CD4-positive, alpha-beta T cell treated with Interferon gamma for 1 hour (primary cell): ENCODE measurements around the gene MSX1.
A peak's percentile ranks its signal among the peaks of the same experiment; 100 is the strongest.
"Not testable (repeated sequence)": the region's sequence is repeated elsewhere in the genome, so short reads cannot be mapped to it uniquely, and the experiment has no call there.

Experiments
- DNase-seq: peaks from one replicate; pipeline ENCODE4 v3.0.0-alpha.2; 2020

MSX1 gene

GRCh38 chr4:4859325-4859798 is at the start of gene MSX1:
TSS of gene MSX1 (plus strand) at chr4:4859665. CDS start at chr4:4859900, 235 bp downstream.
- DNase-seq: peak; percentile 29

GRCh38 chr4:4810092-4810774 is 49.2 kb upstream of the MSX1 start:
- no peak for DNase-seq

GRCh38 chr4:4810778-4811177 is 48.7 kb upstream of the MSX1 start:
- no peak for DNase-seq

GRCh38 chr4:4812145-4812794 is 47.2 kb upstream of the MSX1 start:
- no peak for DNase-seq

GRCh38 chr4:4818415-4819212 is 40.9 kb upstream of the MSX1 start:
- no peak for DNase-seq

DNA sequence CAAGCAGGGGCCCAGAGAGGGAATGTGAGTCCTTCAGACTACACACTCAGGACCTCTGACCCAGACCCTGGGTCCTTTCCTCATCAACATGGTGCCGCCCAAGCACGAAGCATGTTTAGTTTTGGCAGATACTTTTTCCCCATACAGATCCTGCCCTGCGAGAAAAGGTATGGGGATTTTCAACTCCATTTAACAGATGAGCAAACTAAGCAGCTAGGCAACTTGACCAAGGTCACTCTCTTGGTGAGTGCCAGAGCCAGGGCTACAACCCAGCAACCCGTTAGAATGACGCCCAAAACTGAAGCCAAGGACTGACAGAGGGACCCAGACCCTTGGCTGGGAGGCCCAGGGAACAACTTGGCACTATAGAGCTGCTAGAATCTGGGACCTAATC is 40.3 kb upstream of the MSX1 start:
- no peak for DNase-seq

- no peak for DNase-seq
These were observed 39.2 kb upstream of the MSX1 start for GRCh38 chr4:4820261-4820660.

GRCh38 chr4:4820739-4821138 is 38.7 kb upstream of the MSX1 start:
- DNase-seq: no peak

GRCh38 chr4:4821577-4821976 is 37.9 kb upstream of the MSX1 start:
- DNase-seq: no peak

GRCh38 chr4:4822286-4822685 is 37.2 kb upstream of the MSX1 start:
- DNase-seq: not testable (repeated sequence)

DNA sequence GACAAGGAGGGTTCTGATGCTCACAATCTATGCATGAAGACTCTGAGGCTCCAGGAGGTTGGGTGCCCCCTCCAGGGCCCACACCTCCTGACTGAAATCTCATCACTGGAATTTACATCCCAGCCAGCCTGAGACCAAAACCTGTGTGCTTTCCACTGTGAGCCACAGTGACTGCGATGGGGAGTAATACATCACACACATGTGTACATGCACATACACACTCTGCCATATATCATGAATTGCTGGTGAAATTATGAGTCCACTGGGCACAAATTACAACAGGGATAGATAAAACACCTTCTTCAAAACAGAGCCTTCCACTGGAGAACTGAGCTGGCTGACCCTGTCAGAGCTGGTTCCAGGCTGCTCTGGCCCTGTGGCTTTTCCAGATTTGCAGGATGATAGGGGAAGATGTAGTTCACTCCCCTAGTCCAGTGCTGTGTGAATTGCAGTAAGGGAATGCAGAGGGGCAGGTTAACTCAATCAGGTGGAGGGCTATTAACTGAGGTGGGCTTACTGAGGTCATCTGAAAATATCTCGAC is 35.8 kb upstream of the MSX1 start:
- DNase-seq: no peak

DNA sequence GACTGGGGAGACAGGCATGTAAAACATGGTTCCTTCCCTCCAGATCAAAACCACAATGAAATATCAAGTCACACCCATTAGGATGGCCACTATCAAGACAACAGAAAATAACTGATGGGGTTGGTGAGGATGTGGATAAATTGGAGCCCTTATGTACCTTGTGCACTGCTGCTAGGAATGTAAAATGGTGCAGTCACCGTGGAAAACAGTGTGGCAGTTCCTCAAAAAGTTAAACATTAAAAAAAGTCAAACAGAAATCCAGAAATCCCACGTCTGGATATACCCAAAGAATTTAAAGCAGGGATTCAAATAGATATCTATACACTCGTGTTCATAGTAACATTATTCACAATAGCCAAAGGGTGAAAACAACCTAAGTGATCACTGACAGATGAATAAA is 35.2 kb upstream of the MSX1 start:
- no peak for DNase-seq

GRCh38 chr4:4825431-4825830 is 34.0 kb upstream of the MSX1 start:
- DNase-seq: no peak

DNA sequence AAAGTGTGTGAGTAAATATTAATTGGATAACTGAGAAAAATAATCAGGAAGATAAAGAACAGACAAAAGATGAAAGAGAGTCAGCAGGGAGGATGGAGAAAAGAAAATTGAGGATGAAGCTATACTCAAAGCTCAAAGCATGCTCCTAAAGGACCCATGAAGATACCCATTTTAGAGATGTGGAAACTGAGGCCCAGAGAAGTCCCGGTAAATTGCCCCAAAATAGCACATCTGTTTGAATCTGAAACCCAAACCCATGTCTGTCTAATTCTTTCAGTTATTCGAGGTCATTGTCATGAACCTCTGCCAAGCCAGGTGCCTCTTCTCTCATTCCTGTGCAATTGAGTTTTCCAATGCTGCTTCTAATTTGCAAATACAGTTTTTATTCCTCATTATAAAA is 29.6 kb upstream of the MSX1 start:
- no peak for DNase-seq

- no peak for DNase-seq
These were observed 28.2 kb upstream of the MSX1 start for GRCh38 chr4:4831266-4831665.

DNA sequence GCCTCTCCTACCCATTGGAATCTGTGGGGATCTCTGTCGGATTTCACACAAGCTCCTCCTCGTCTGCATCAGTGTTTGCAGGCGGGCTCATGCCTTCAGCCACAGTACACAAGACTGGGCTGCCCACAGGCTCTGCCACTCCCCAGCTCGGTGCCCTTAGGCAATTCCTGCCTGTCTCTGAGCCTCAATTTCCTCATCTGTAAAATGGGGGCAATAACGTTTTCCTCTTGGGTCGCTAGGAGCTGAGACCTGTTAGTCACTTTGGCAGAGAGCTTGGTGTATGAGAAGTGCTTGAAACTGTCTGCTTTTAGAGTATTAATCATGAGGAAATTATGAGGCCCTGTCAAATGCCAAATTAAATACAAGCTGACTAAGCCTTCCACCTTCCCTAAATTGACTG is 27.6 kb upstream of the MSX1 start:
- DNase-seq: no peak

- DNase-seq: no peak
These were observed 23.4 kb upstream of the MSX1 start for GRCh38 chr4:4836044-4836443.

DNA sequence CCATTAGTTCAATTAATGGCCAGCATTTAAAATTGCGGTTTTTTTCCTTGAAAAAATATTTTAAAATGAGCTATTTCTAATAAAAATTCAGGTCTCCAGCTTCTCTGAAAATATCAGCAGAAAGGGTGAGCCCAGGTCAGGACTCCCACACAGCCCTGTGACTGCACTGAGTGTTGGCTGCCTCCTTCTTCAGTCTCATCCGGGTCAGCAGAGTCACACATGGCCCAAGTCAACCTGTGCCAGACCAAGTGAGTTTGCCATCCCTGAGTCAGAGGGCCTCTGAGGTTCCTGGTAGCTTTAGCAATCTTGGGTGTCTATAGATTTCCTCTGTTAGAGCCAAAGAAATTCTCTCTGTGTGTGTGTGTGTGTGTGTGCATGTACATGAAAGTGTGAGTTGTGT is 22.1 kb upstream of the MSX1 start:
- no peak for DNase-seq

DNA sequence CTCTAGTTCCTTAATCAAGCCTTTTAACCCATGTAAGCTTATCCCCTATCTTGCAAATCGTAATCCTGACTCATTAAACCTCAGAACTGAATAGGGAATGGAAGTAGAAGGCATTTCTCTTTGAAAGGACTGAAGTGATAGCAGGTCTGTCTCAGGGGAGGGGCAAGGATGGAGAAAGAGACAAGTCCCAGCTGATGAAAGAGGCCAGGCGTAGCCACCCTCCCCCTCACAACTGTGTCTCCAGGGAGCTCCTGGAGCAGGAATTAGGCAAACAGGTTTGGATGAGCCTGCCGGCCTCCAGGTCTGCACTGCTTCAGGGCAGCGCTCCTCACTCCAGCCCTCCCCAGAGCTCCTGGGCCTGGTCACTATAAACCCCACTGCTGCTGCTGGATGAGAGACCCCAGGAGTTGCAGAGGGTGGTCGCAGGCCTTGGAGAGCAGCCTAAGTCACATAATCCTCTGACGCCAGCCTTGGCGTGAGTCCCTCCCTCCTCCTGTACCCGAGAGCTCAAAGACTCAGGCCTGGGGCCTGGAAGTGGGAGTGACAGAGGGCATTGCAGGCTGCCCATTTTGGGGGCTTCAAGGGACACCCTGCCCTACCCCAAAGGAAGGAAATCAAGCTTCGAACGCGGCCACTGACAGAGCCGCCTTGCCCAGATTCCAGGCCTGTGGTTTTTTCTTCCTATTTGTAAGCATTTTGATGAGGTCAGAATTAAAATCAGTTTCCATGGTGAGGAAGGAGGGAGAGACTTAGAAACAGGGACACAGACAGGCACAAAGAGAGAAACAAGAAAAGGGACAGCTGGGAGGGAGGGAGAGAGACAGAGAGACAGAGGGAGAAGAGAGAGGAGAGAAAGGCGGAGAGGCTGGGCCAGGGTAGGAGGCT is 21.2 kb upstream of the MSX1 start:
- DNase-seq: no peak

DNA sequence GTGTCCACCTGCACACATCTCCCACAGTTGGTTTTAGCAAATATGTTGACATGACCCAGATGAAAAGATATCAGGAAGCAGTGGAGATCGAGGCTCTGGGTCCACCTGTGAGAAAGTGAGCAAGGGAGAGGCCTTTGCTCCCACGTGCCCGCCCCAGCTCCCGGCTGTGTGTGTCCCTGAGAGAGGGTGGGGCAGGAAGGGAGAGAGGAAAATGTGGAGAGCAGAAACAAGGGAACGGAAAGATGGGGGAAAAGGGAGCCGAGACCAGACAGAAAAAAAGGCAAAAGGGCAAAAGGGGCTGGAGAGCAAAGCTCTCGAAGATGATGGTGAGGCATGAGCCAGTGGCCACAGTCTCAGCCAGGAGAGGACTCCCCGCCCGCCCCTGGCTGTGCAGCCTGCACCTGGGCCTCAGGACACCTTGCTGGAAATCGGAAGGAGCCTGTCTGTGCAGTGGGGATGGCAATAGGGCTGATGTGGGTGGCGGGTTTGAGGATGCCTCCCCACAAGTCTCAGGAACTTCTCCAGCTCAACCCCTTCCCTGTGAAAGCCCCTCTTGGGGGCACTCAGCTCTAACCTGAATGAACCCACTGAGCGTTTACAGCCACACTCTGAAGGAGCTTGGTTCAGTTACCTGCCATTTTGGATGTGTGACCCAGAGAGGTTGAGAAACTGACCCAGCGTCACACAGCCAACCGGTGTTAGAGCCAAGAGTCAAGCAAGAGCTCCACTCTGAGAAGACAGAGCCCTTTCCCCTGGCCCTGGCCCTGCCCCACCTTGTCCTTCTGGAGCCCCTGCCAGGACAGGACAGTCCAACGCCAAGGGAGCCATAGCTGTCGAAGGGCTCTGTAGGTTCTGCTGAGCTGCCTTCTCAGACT is 20.3 kb upstream of the MSX1 start:
- no peak for DNase-seq

DNA sequence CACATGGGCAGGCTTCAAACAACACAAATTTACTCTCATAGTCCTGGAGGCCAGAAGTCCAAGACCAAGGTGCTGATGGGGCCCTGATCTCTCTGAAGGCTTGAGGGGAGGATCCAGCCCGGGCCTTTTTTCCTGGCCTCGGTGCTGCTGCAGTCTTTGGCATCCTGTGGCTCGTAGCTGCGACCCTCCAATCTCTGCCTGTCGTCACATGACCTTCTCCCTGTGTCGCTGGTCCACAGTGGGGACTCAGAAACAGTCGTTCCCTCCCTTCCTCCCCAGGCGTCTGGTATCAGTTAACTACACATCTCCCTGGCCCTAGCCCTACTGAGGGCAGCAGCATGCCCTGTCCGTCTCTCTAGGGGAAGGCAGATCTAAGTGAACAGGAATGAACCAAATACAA is 19.1 kb upstream of the MSX1 start:
- no peak for DNase-seq

DNA sequence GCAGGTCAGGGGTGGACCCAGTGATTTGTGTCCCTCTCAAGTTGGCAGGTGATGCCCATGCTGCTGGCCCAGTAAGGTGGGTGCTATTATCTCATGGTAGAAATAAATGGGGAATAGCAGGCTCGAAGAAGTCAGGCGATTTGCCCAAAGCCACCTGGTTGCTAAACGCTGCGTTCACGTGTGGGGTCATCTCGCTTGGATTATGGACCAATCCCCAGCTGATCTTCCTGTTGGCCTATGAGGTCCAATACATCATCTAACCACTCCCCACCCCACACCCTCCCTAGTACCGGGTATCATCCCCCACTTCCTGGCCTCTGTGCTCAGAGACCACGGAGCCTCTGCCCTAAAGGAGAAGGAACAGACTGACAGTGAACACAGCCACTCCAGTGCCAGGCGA is 18.3 kb upstream of the MSX1 start:
- DNase-seq: no peak
